Tibial artery (tissue), 4 donors: ENCODE results near the gene SIL1.
A peak's percentile ranks its signal among the peaks of the same experiment; 100 is the strongest.
"Not testable (repeated sequence)": the region's sequence is repeated elsewhere in the genome, so short reads cannot be mapped to it uniquely, and the experiment has no call there.

Experiments used
- DNase-seq, 2 donors: peaks; one replicate each; pipeline ENCODE4 v3.0.0-alpha.2; 2019
- H3K27ac ChIP-seq, 2 donors: fragments of 200-600 bp; sonication (generic) in 1 of 2; 1 replicate in 1 of 2; 2 replicates in 1 of 2; pipeline ENCODE4 v1.5.1; 2018 to 2019; ENCODE audit warnings: mild to moderate bottlenecking in 1 of 2
- H3K27me3 ChIP-seq, 2 donors: fragments of 200-600 bp; sonication (generic) in 1 of 2; one replicate each; pipeline versions ENCODE4 v1.5.1 to v1.6.0; 2016 to 2019
- H3K36me3 ChIP-seq, 3 donors: fragments of 200-600 bp; sonication (generic) in 2 of 3; one replicate each; pipeline ENCODE4 v1.5.1; 2016 to 2019; ENCODE audit warnings: mild to moderate bottlenecking in 2 of 3
- H3K4me1 ChIP-seq, 4 donors: fragments of 200-600 bp; sonication (generic) in 2 of 4; 1 replicate in 3 of 4; 2 replicates in 1 of 4; pipeline ENCODE4 v1.5.1; 2016 to 2019
- H3K4me3 ChIP-seq, 2 donors: fragments of 200-600 bp; sonication (generic) in 1 of 2; 1 replicate in 1 of 2; 2 replicates in 1 of 2; pipeline ENCODE4 v1.5.1; 2018 to 2019; ENCODE audit warnings: mild to moderate bottlenecking in 2 of 2
- H3K9me3 ChIP-seq, 3 donors: fragments of 200-600 bp; sonication (generic) in 1 of 3; one replicate each; pipeline ENCODE4 v1.5.1; 2016 to 2019
- CTCF ChIP-seq, 2 experiments: fragments of 200-600 bp in 1 of 2; fragments of 450-650 bp in 1 of 2; IDR thresholded peaks; one replicate each; pipeline ENCODE4 v1.5.1; 2017 to 2019; ENCODE audit warnings: antibody characterized with exemption in 2 of 2, mild to moderate bottlenecking in 1 of 2, moderate library complexity in 1 of 2
- intact Hi-C: fragments of 100-400 bp; cut with DNase I; formaldehyde crosslinking; loops from one replicate; pipeline ENCODE4 v1.15.0; 2023; ENCODE audit warnings: low total_unique reads

The SIL1 gene

GRCh38 chr5:139113892-139114291, 84.3 kb downstream of the SIL1 start:
- peaks cover 0 to 47% (median 26%) of the 10 kb centered on the region in 4 donors for H3K4me1 ChIP-seq
- no peak overlapping the region for H3K4me3 ChIP-seq
- H3K27me3 ChIP-seq, result no peaks in the 10 kb centered on the region
- TF ChIP-seq CTCF (IDR thresholded peaks at IDR 0.05), result no peak
- no peaks in the 10 kb centered on the region for H3K9me3 ChIP-seq
- intact Hi-C loops, result no loop called here
- H3K36me3 ChIP-seq, result peaks cover 0 to 7% (median 0%) of the 10 kb centered on the region in 3 donors
- DNase-seq, result no peak
- H3K27ac ChIP-seq, result no peak overlapping the region

- H3K4me3 ChIP-seq, H3K27ac ChIP-seq, H3K27me3 ChIP-seq, H3K36me3 ChIP-seq, intact Hi-C loops, H3K9me3 ChIP-seq, DNase-seq: not testable (repeated sequence)
- H3K4me1 ChIP-seq, result peaks cover 0 to 47% (median 23%) of the 10 kb centered on the region in 4 donors
Observed at GRCh38 chr5:139112362-139112761, 85.8 kb downstream of the SIL1 start.

- no peaks in the 10 kb centered on the region for H3K9me3 ChIP-seq
- H3K4me3 ChIP-seq, result no peak overlapping the region
- no peaks in the 10 kb centered on the region for H3K36me3 ChIP-seq
- H3K27ac ChIP-seq, result no peak overlapping the region
- H3K27me3 ChIP-seq, result no peaks in the 10 kb centered on the region
- TF ChIP-seq CTCF (IDR thresholded peaks at IDR 0.05), result no peak
- peaks cover 0 to 56% (median 28%) of the 10 kb centered on the region in 4 donors for H3K4me1 ChIP-seq
- no peak for DNase-seq
- intact Hi-C loops, result no loop called here
Observed at GRCh38 chr5:139110526-139111168, 87.5 kb downstream of the SIL1 start.

- DNase-seq, result peak; percentile 40 to 83
- Histone ChIP-seq H3K27me3 (no peaks in the 10 kb centered on the region), H3K4me1 (peaks cover 0 to 68% (median 44%) of the 10 kb centered on the region in 4 donors), H3K36me3 (no peaks in the 10 kb centered on the region), H3K27ac (peak overlapping the region; percentile 63 to 87), H3K4me3 (no peak overlapping the region), H3K9me3 (no peaks in the 10 kb centered on the region)
- no peak for TF ChIP-seq CTCF (IDR thresholded peaks at IDR 0.05)
- intact Hi-C loops, result loop anchor here (10.0 kb wide), 1 partner anchor 87 kb away; the partner anchor contains the start of gene SIL1
Observed at GRCh38 chr5:139108063-139108824, 89.9 kb downstream of the SIL1 start.

- Histone ChIP-seq H3K4me3 (peak overlapping the region; percentile 3 to 23), H3K27ac (peak overlapping the region; percentile 73 to 87), H3K36me3 (no peaks in the 10 kb centered on the region), H3K4me1 (peaks cover 0 to 66% (median 46%) of the 10 kb centered on the region in 4 donors), H3K27me3 (no peaks in the 10 kb centered on the region), H3K9me3 (no peaks in the 10 kb centered on the region)
- DNase-seq, result no peak
- no peak for TF ChIP-seq CTCF (IDR thresholded peaks at IDR 0.05)
- intact Hi-C loops, result loop anchor here (10.0 kb wide), 1 partner anchor 89 kb away; the partner anchor contains the start of gene SIL1
Observed at GRCh38 chr5:139105621-139106071, 92.5 kb downstream of the SIL1 start.
